Type B pancreatic cell (in vitro differentiated cells): ENCODE data around the gene OR2T27. TPM values are rescaled to one million over a fixed set of nuclear protein-coding genes. Genes with fewer than 3 reads are reported as not detected.

ENCODE experiments used
- DNase-seq: peaks from one replicate; pipeline ENCODE4 v3.0.0; 2021; ENCODE audit warnings: mixed read lengths; ENCODE audit not compliant: unreplicated experiment; ENCODE audit errors: extremely low spot score
- H3K27ac Mint-ChIP-seq: 2 replicates; pipeline ENCODE4 v1.8.0; 2021; ENCODE audit warnings: mild to moderate bottlenecking, mixed read lengths
- H3K27me3 Mint-ChIP-seq: 2 replicates; pipeline ENCODE4 v1.8.0; 2021; ENCODE audit warnings: mixed read lengths
- H3K36me3 Mint-ChIP-seq: 2 replicates; pipeline ENCODE4 v1.8.0; 2021; ENCODE audit warnings: mixed read lengths
- H3K4me1 Mint-ChIP-seq: one replicate; pipeline ENCODE4 v1.8.0; 2021; ENCODE audit warnings: mixed read lengths; ENCODE audit not compliant: unreplicated experiment
- H3K4me3 Mint-ChIP-seq: 2 replicates; pipeline ENCODE4 v1.8.0; 2021; ENCODE audit warnings: mild to moderate bottlenecking, mixed read lengths
- H3K9me3 Mint-ChIP-seq: 2 replicates; pipeline ENCODE4 v1.8.0; 2021; ENCODE audit warnings: mixed read lengths
- CTCF ChIP-seq: fragments of 200-600 bp; sonication (generic); conservative IDR thresholded peaks from 2 replicates; pipeline ENCODE4 v1.5.0; 2021; ENCODE audit warnings: antibody characterized with exemption, mild to moderate bottlenecking
- total RNA-seq: library from RNA; stranded (reverse); gene quantifications from 2 replicates; pipeline ENCODE4 v1.2.1, GENCODE V29; 2021; ENCODE audit warnings: low replicate concordance

OR2T27 gene
- total RNA-seq, 1 donor from 2014 or later = not detected

GRCh38 chr1:248613742-248614141 lies 41.6 kb downstream of the OR2T27 start:
- Mint-ChIP-seq H3K9me3 (peaks cover 3% of the 10 kb centered on the region), H3K4me3 (no peak overlapping the region), H3K27ac (no peak overlapping the region), H3K4me1 (no peaks in the 10 kb centered on the region), H3K27me3 (no peaks in the 10 kb centered on the region), H3K36me3 (no peaks in the 10 kb centered on the region)
- TF ChIP-seq CTCF = no peak
- DNase-seq = no peak

GRCh38 chr1:248611883-248612414 lies 43.4 kb downstream of the OR2T27 start:
- Mint-ChIP-seq H3K36me3 (no peaks in the 10 kb centered on the region), H3K4me3 (no peak overlapping the region), H3K4me1 (no peaks in the 10 kb centered on the region), H3K27me3 (no peaks in the 10 kb centered on the region), H3K27ac (no peak overlapping the region), H3K9me3 (peaks cover 3% of the 10 kb centered on the region)
- no peak for TF ChIP-seq CTCF
- no peak for DNase-seq

- TF ChIP-seq CTCF = no peak
- DNase-seq = no peak
- H3K9me3 Mint-ChIP-seq = peaks cover 8% of the 10 kb centered on the region
Measured at GRCh38 chr1:248610301-248610700, 45.0 kb downstream of the OR2T27 start.

More at GRCh38 chr1:248610301-248610700, 45.0 kb downstream of the OR2T27 start:
- no peaks in the 10 kb centered on the region for H3K36me3 Mint-ChIP-seq
- no peaks in the 10 kb centered on the region for H3K4me1 Mint-ChIP-seq
- H3K4me3 Mint-ChIP-seq = no peak overlapping the region
- H3K27ac Mint-ChIP-seq = no peak overlapping the region
- H3K27me3 Mint-ChIP-seq = no peaks in the 10 kb centered on the region

Other genes starting within 250 kb of the OR2T27 start
- not detected in 2 replicates for gene OR2T2, start 209.9 kb downstream of the OR2T27 start, total RNA-seq
- gene OR2T3, start 182.2 kb downstream of the OR2T27 start, total RNA-seq = not detected in 2 replicates
- not detected in 2 replicates for gene OR2T5, start 166.9 kb downstream of the OR2T27 start, total RNA-seq
- gene OR2G6, start 147.5 kb downstream of the OR2T27 start, total RNA-seq = not detected in 2 replicates
- not detected in 2 replicates for gene OR2T29, start 92.8 kb downstream of the OR2T27 start, total RNA-seq
- gene OR2T34, start 80.8 kb downstream of the OR2T27 start, total RNA-seq = not detected in 2 replicates
- gene OR2T10, start 57.8 kb downstream of the OR2T27 start, total RNA-seq = not detected in 2 replicates
- not detected in 2 replicates for gene OR2T11, start 20.4 kb downstream of the OR2T27 start, total RNA-seq
- gene OR2T35, start 10.2 kb downstream of the OR2T27 start, total RNA-seq = not detected in 2 replicates
- gene OR14I1, start 47.2 kb upstream of the OR2T27 start, total RNA-seq = not detected in 2 replicates
- not detected in 2 replicates for gene LYPD8, start 100.2 kb upstream of the OR2T27 start, total RNA-seq
- gene SH3BP5L, start 170.4 kb upstream of the OR2T27 start, total RNA-seq = 33.4 and 33.7 TPM in 2 replicates
- gene ZNF672, start 182.7 kb upstream of the OR2T27 start, total RNA-seq = 33.0 and 35.0 TPM in 2 replicates
- gene ZNF692, start 203.6 kb upstream of the OR2T27 start, total RNA-seq = 55.0 and 73.0 TPM in 2 replicates